RWPE2 (cell line): ENCODE results near the gene ASCC1.

Experiments used
- ATAC-seq: fragments of 200-7000 bp; cut with Tn5 transposase; 3 replicates; pipeline ENCODE4 v1.9.1; 2021; ENCODE audit warnings: low read depth
- DNase-seq: peaks from one replicate; pipeline ENCODE4 v3.0.0-alpha.2; 2020; ENCODE audit warnings: low spot score
- H3K27ac ChIP-seq: fragments of 450-650 bp; 2 replicates; pipeline ENCODE4 v1.5.1; 2017; ENCODE audit warnings: mild to moderate bottlenecking; ENCODE audit not compliant: poor library complexity, severe bottlenecking
- H3K27me3 ChIP-seq: fragments of 250-450 bp; sonication (Bioruptor Pico); 2 replicates; pipeline ENCODE4 v1.5.1; 2021; ENCODE audit warnings: mild to moderate bottlenecking, moderate library complexity; ENCODE audit not compliant: insufficient read depth, poor library complexity, severe bottlenecking
- H3K36me3 ChIP-seq: fragments of 250-450 bp; sonication (Bioruptor Pico); 2 replicates; pipeline ENCODE4 v1.5.1; 2020; ENCODE audit warnings: low read depth, mild to moderate bottlenecking, moderate library complexity
- H3K4me1 ChIP-seq: fragments of 250-450 bp; sonication (Bioruptor Pico); 2 replicates; pipeline ENCODE4 v1.5.1; 2021; ENCODE audit warnings: mild to moderate bottlenecking, moderate library complexity; ENCODE audit not compliant: insufficient read depth, poor library complexity, severe bottlenecking
- H3K4me3 ChIP-seq: fragments of 250-450 bp; sonication (Bioruptor Pico); 2 replicates; pipeline ENCODE4 v1.5.1; 2021; ENCODE audit warnings: mild to moderate bottlenecking, moderate library complexity; ENCODE audit not compliant: severe bottlenecking
- H3K9me3 ChIP-seq: fragments of 250-450 bp; sonication (Bioruptor Pico); 2 replicates; pipeline ENCODE4 v1.5.1; 2021; ENCODE audit warnings: mild to moderate bottlenecking, moderate library complexity; ENCODE audit not compliant: severe bottlenecking
- CTCF ChIP-seq: fragments of 450-650 bp; IDR thresholded peaks from one replicate; pipeline ENCODE4 v1.5.1; 2017; ENCODE audit warnings: mild to moderate bottlenecking, moderate library complexity; ENCODE audit not compliant: poor library complexity, severe bottlenecking

ASCC1 gene

GRCh38 chr10:72235544-72236279 is 19.6 kb upstream of the ASCC1 start:
- TF ChIP-seq CTCF: no peak
- Histone ChIP-seq H3K36me3 (peaks cover 46% of the 10 kb centered on the region), H3K4me3 (no peak overlapping the region), H3K27me3 (no peaks in the 10 kb centered on the region), H3K4me1 (no peaks in the 10 kb centered on the region), H3K27ac (no peak overlapping the region), H3K9me3 (no peaks in the 10 kb centered on the region)
- DNase-seq: no peak
- ATAC-seq: no peak

GRCh38 chr10:72234560-72235095 is 18.6 kb upstream of the ASCC1 start:
- no peaks in the 10 kb centered on the region for H3K4me1 ChIP-seq
- peaks cover 56% of the 10 kb centered on the region for H3K36me3 ChIP-seq
- ATAC-seq: no peak
- H3K4me3 ChIP-seq: no peak overlapping the region
- DNase-seq: no peak
- H3K27ac ChIP-seq: no peak overlapping the region
- H3K9me3 ChIP-seq: no peaks in the 10 kb centered on the region
- TF ChIP-seq CTCF: no peak
- no peaks in the 10 kb centered on the region for H3K27me3 ChIP-seq

- no peak overlapping the region for H3K27ac ChIP-seq
- no peaks in the 10 kb centered on the region for H3K4me1 ChIP-seq
- no peak for TF ChIP-seq CTCF
- DNase-seq: no peak
- no peaks in the 10 kb centered on the region for H3K27me3 ChIP-seq
- no peak overlapping the region for H3K4me3 ChIP-seq
- no peaks in the 10 kb centered on the region for H3K9me3 ChIP-seq
- ATAC-seq: no peak
- peaks cover 59% of the 10 kb centered on the region for H3K36me3 ChIP-seq
Measured at GRCh38 chr10:72233621-72234020, 17.5 kb upstream of the ASCC1 start.

GRCh38 chr10:72229261-72230251 is 13.5 kb upstream of the ASCC1 start:
- TF ChIP-seq CTCF: no peak
- Histone ChIP-seq H3K4me3 (no peak overlapping the region), H3K36me3 (peaks cover 78% of the 10 kb centered on the region), H3K9me3 (no peaks in the 10 kb centered on the region), H3K27me3 (no peaks in the 10 kb centered on the region), H3K27ac (no peak overlapping the region), H3K4me1 (peaks cover 3% of the 10 kb centered on the region)
- DNase-seq (no peak), ATAC-seq (no peak)
